ENCODE results near the gene USP6. TPM values are rescaled to one million over a fixed set of nuclear protein-coding genes. Genes with fewer than 3 reads are reported as not detected.

The USP6 gene
- total and polyA plus RNA-seq, 9 donors, result 5.0 to 26.5 (median 11.3) TPM

DNA sequence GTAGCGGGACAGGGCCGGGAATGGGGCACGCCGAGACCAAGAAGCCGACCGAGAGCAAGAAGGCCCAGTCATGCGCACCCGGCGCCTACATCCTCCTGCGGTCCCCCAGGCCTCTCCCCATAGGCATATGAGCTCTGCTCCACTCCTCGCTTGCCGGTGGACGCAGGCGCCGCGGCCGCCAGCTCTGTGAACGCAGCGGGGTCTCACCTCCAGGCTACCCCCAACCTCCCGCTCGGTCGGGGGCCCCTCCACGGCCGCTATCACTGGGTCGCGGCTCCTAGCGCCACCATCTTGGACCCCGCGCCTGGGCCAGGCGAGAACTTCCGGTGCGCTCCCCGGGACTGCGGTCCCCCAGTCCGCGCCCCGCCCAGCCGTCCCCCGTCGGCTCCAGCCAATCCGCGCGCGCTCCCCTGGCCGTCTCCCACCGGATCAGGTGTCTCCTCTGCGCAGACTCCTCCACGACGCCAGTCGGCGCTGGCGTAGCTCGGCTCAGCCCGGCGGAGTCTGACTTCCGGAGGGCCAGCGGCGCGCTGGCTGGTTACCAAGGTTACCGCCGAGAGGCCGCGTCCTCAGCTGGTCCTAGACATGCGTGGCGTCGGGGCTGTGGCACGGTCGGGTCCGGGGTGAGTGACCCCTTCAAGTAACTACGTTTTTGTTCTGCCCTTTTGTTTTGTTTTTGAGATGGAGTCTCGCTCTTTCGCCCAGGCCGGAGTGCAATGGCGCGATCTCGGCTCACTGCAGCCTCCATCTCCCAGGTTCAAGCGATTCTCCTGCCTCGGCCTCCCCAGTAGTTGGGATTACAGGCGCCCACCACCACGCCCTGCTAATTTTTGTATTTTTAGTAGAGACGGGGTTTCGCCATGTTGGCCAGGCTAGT is 75.9 kb downstream of the USP6 start, which contains the start of gene ZNF594:
Gene ZNF594 (minus strand): TSS at position 328 of the 877 bp plus-strand sequence. CDS start 7,612 bp downstream, outside the sequence.
- peak; percentile 99 for DNase-seq
- H3K9me3 ChIP-seq (replicated peaks; ENCODE audit: control insufficient read depth, low read depth, low read length), result peaks cover 30% of the 10 kb centered on the region
- peak within 1 kb of the TSS; percentile 98 for H3K4me3 ChIP-seq (ENCODE audit: low read length)
- H3K36me3 ChIP-seq (ENCODE audit: control insufficient read depth, insufficient read depth, low read length), result peaks cover 14% of the 10 kb centered on the region
- whole genome bisulfite sequencing (ENCODE audit: insufficient coverage), result 2% methylated on average over 75 of the region's 82 CpGs
- H3K27me3 ChIP-seq (ENCODE audit: control insufficient read depth, insufficient read depth, low read length), result no peaks in the 10 kb centered on the region
- H3K4me1 ChIP-seq (ENCODE audit: control insufficient read depth, insufficient read depth, low read length), result peaks cover 9% of the 10 kb centered on the region
- H3K27ac ChIP-seq (ENCODE audit: low read length), result peak within 1 kb of the TSS; percentile 86

DNA sequence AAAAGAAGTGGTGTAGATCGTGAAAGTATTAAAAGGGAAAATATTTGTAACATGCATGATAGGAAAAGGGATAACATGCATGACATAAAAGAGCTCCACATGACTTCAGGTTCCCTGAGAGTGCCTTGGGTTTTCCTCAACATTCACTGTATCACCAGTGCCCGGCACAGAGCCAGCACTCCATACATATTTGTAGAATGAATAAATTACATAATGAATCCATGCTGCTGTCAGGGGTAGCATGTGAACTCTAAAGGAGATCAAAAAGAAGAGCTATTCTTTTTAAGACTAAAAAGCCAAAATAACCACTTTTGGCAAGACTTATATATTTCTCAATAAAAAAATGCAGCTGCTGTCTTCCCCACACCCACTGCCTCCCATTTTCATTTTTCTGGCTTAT is 78.5 kb downstream of the USP6 start:
- Histone ChIP-seq H3K27ac (ENCODE audit: low read length) (no peak overlapping the region), H3K4me1 (ENCODE audit: control insufficient read depth, insufficient read depth, low read length) (peaks cover 9% of the 10 kb centered on the region), H3K27me3 (ENCODE audit: control insufficient read depth, insufficient read depth, low read length) (no peaks in the 10 kb centered on the region), H3K36me3 (ENCODE audit: control insufficient read depth, insufficient read depth, low read length) (peaks cover 9% of the 10 kb centered on the region), H3K9me3 (replicated peaks; ENCODE audit: control insufficient read depth, low read depth, low read length) (peaks cover 11% of the 10 kb centered on the region), H3K4me3 (ENCODE audit: low read length) (no peak overlapping the region)
- WGBS (ENCODE audit: insufficient coverage), result no CpG with 5 or more reads among the region's 2 CpGs
- DNase-seq, result no peak

DNA sequence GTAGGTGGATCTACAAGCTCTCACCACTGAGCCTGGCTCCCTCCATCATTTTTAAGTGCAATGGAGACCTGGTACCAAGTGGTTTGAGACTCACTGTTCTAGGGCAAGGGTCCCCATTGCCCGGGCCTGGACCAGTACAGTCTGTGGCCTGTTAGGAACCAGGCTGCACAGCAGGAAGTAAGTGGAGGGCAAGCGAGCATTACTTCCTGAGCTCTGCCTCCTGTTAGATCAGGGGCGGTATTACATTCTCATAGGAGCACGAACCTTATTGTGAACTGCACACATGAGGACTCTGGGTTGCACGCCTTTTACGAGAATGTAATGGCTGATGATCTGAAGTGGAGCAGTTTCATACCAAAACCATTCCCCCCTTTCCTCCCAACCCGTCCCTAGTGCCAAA is 82.6 kb downstream of the USP6 start:
- H3K4me1 ChIP-seq (ENCODE audit: control insufficient read depth, insufficient read depth, low read length), result no peaks in the 10 kb centered on the region
- 68% methylated on average over 2 of the region's 7 CpGs for WGBS (ENCODE audit: insufficient coverage)
- H3K36me3 ChIP-seq (ENCODE audit: control insufficient read depth, insufficient read depth, low read length), result no peaks in the 10 kb centered on the region
- no peak overlapping the region for H3K4me3 ChIP-seq (ENCODE audit: low read length)
- H3K27ac ChIP-seq (ENCODE audit: low read length), result no peak overlapping the region
- H3K9me3 ChIP-seq (replicated peaks; ENCODE audit: control insufficient read depth, low read depth, low read length), result no peaks in the 10 kb centered on the region
- H3K27me3 ChIP-seq (ENCODE audit: control insufficient read depth, insufficient read depth, low read length), result no peaks in the 10 kb centered on the region
- no peak for DNase-seq

DNA sequence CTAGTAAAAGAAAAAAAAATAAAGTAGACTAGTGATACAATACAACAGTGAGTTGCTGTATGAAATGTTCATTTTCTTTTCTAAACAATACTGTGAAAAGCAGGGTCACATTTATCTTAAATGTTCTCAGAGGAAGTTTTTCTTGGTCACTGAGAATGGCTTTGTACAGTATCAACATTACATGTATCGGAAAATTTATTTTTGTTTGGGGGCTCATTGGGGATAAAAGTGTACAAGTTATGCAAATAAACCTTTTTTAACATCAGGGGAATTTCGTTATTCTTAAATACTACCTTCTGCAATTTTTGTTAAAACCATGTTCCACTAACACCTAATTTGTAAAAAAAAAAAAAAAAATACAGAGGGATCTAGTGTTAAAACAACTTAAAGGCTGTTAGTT is 84.5 kb downstream of the USP6 start:
- DNase-seq, result no peak
- WGBS (ENCODE audit: insufficient coverage), result no CpG with 5 or more reads among the region's 2 CpGs
- Histone ChIP-seq H3K27ac (ENCODE audit: low read length) (no peak overlapping the region), H3K9me3 (replicated peaks; ENCODE audit: control insufficient read depth, low read depth, low read length) (no peaks in the 10 kb centered on the region), H3K27me3 (ENCODE audit: control insufficient read depth, insufficient read depth, low read length) (no peaks in the 10 kb centered on the region), H3K4me1 (ENCODE audit: control insufficient read depth, insufficient read depth, low read length) (no peaks in the 10 kb centered on the region), H3K36me3 (ENCODE audit: control insufficient read depth, insufficient read depth, low read length) (no peaks in the 10 kb centered on the region), H3K4me3 (ENCODE audit: low read length) (no peak overlapping the region)

DNA sequence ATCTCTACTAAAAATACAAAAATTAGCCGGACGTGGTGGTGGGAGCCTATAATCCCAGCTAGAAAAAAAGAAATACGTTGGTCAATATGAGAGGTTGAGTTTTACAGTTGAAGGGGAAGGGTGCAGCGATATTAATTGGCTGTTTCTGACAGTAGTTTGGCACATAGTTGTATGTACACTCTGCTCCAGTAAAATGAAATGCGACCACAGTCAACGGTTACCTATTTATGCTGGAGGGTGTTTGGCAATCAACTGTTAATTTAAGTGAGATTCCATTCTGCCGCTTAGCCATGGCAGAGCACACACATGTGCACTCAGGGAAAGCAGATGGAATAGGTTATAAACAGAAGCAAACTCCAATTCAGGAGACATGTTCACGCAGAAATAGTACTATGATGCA is 85.2 kb downstream of the USP6 start:
- Histone ChIP-seq H3K36me3 (ENCODE audit: control insufficient read depth, insufficient read depth, low read length) (no peaks in the 10 kb centered on the region), H3K27ac (ENCODE audit: low read length) (no peak overlapping the region), H3K9me3 (replicated peaks; ENCODE audit: control insufficient read depth, low read depth, low read length) (no peaks in the 10 kb centered on the region), H3K4me3 (ENCODE audit: low read length) (no peak overlapping the region), H3K4me1 (ENCODE audit: control insufficient read depth, insufficient read depth, low read length) (no peaks in the 10 kb centered on the region), H3K27me3 (ENCODE audit: control insufficient read depth, insufficient read depth, low read length) (no peaks in the 10 kb centered on the region)
- 69% methylated on average over 6 of the region's 8 CpGs for WGBS (ENCODE audit: insufficient coverage)
- no peak for DNase-seq

DNA sequence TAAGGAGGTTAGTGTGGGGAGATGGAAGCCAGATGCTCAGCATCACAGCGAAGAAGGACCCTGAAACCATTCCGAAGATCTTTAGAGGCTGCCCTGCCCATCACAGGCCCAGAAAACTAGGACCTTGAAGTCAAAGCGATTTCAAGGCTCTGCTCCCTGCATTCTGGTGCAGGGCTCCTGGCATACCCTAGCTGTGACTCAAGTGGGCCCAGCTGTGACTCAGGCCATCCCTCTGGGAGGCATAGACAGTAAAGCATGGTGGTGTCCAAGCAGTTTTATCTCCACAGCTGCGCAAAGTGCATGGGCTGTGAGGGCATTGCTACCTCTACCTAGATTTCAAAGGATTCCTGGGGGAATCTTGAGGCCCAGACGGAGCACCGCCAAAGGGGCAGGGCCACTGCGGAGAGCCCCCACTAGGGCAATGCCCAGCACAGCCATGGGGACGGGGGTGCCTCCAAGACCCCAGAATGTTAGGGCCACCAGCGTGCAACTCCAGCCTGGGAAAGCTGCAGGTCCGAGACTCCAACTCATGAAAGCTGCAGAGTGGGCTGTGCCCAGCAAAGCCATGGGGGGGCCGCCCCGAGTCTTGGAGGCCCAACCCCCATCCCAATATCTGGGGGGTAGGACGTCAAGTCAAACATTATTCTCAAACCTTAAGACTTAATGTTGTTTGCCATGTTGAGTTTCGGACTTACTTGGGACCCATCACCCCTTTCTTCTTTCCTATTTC is 87.5 kb downstream of the USP6 start:
- Histone ChIP-seq H3K4me1 (ENCODE audit: control insufficient read depth, insufficient read depth, low read length) (no peaks in the 10 kb centered on the region), H3K36me3 (ENCODE audit: control insufficient read depth, insufficient read depth, low read length) (no peaks in the 10 kb centered on the region), H3K27ac (ENCODE audit: low read length) (no peak overlapping the region), H3K9me3 (replicated peaks; ENCODE audit: control insufficient read depth, low read depth, low read length) (no peaks in the 10 kb centered on the region), H3K4me3 (ENCODE audit: low read length) (no peak overlapping the region), H3K27me3 (ENCODE audit: control insufficient read depth, insufficient read depth, low read length) (no peaks in the 10 kb centered on the region)
- 95% methylated on average over 11 of the region's 14 CpGs for WGBS (ENCODE audit: insufficient coverage)
- DNase-seq, result no peak

DNA sequence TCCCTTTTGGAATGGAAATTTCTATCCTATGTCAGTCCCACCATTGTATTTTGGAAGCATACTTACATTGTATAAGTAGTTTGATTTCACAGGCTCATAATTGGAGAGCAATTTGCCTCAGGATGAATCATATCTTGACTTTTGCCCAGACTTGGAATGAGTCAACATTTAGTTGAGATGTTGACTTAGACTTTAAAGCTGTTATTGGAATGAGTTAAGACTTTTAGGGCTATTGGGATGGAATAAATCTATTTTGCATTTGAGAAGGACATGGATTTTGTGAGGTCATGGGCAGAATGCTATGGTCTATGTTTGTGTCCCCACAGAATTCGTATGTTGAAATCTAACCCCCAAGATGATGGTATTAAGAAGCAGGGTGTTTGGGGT is 88.1 kb downstream of the USP6 start:
- Histone ChIP-seq H3K4me3 (ENCODE audit: low read length) (no peak overlapping the region), H3K4me1 (ENCODE audit: control insufficient read depth, insufficient read depth, low read length) (no peaks in the 10 kb centered on the region), H3K27ac (ENCODE audit: low read length) (no peak overlapping the region), H3K9me3 (replicated peaks; ENCODE audit: control insufficient read depth, low read depth, low read length) (no peaks in the 10 kb centered on the region), H3K36me3 (ENCODE audit: control insufficient read depth, insufficient read depth, low read length) (no peaks in the 10 kb centered on the region), H3K27me3 (ENCODE audit: control insufficient read depth, insufficient read depth, low read length) (no peaks in the 10 kb centered on the region)
- 88% methylated on average over 1 of the region's 1 CpG for WGBS (ENCODE audit: insufficient coverage)
- DNase-seq, result no peak

DNA sequence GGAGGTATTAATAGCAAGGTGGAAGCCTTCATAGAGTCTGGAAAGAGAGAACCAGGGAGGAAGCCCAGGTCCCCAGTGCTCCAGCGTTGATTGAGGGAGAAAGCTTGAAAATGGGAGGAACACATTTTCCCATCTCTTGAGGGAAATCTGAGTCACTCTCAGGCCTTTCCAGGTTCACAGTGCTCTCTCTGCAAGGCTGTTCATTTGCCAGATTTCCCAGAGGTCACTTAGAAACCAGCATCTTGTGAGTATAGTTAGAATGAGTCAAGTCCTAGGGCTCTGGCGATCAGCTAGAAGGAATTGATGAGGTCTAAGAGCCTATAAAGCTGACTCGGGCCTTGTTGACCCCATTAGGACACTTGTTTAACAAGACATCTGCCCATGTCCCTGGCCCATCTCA is 93.6 kb downstream of the USP6 start:
- H3K9me3 ChIP-seq (replicated peaks; ENCODE audit: control insufficient read depth, low read depth, low read length), result no peaks in the 10 kb centered on the region
- H3K36me3 ChIP-seq (ENCODE audit: control insufficient read depth, insufficient read depth, low read length), result peaks cover 15% of the 10 kb centered on the region
- no peaks in the 10 kb centered on the region for H3K4me1 ChIP-seq (ENCODE audit: control insufficient read depth, insufficient read depth, low read length)
- no peak overlapping the region for H3K27ac ChIP-seq (ENCODE audit: low read length)
- H3K27me3 ChIP-seq (ENCODE audit: control insufficient read depth, insufficient read depth, low read length), result no peaks in the 10 kb centered on the region
- H3K4me3 ChIP-seq (ENCODE audit: low read length), result no peak overlapping the region
- DNase-seq, result no peak
- 94% methylated on average over 2 of the region's 3 CpGs for WGBS (ENCODE audit: insufficient coverage)

DNA sequence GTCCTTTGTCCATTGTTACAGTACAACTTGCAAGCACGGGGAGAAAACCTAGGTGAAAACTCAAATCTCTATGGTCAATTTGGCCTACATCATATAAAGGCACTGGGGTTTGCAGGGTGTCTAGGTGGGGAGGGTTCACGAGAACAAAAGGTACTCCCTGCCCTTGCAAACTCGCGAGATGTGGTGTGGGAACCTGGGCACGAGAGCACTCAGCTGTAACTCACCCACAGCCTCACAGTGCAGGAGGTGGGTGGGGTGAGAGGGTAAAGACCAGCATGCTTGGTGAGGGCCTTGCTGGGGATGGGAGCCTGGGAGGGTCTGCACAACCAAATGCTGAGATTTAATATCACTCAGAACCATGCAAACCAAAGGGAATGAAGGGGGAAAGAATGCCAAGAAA is 94.3 kb downstream of the USP6 start:
- H3K9me3 ChIP-seq (replicated peaks; ENCODE audit: control insufficient read depth, low read depth, low read length), result no peaks in the 10 kb centered on the region
- WGBS (ENCODE audit: insufficient coverage), result no CpG with 5 or more reads among the region's 5 CpGs
- H3K27me3 ChIP-seq (ENCODE audit: control insufficient read depth, insufficient read depth, low read length), result no peaks in the 10 kb centered on the region
- H3K36me3 ChIP-seq (ENCODE audit: control insufficient read depth, insufficient read depth, low read length), result peaks cover 19% of the 10 kb centered on the region
- no peak overlapping the region for H3K27ac ChIP-seq (ENCODE audit: low read length)
- H3K4me3 ChIP-seq (ENCODE audit: low read length), result no peak overlapping the region
- no peak for DNase-seq
- H3K4me1 ChIP-seq (ENCODE audit: control insufficient read depth, insufficient read depth, low read length), result no peaks in the 10 kb centered on the region

DNA sequence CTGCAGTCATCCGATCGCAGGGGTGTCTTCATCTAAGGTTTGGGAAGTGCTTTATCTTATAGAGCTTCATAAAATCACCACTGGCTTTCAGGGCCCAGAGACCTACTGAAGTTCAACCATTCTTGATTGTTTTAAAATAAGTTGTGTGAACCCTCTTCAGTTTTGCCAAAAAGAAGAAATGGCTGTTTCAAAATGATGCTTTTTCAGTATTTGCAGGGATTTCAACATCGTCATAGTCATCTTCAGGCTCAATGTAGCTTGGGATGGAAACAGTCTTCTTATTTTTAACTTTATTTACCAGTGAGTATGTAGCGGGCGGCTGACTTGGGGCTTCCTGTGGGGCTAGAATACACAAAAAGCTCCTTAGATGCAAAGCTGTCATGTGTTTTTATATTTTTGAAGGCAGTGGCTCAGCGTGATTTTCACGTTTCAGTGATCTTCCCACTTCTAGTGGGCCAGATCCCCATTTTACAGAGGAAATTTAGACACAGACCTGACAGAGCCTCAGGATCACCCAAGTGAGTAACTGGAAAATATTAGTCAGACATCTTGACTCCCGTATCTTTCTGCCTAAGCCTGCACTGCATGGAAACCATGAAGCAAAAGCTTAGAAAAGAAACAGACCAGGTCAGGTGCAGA is 94.9 kb downstream of the USP6 start:
- no peaks in the 10 kb centered on the region for H3K27me3 ChIP-seq (ENCODE audit: control insufficient read depth, insufficient read depth, low read length)
- 68% methylated on average over 2 of the region's 8 CpGs for WGBS (ENCODE audit: insufficient coverage)
- no peak overlapping the region for H3K27ac ChIP-seq (ENCODE audit: low read length)
- peak; percentile 50 for DNase-seq
- H3K36me3 ChIP-seq (ENCODE audit: control insufficient read depth, insufficient read depth, low read length), result peaks cover 25% of the 10 kb centered on the region
- no peaks in the 10 kb centered on the region for H3K9me3 ChIP-seq (replicated peaks; ENCODE audit: control insufficient read depth, low read depth, low read length)
- H3K4me3 ChIP-seq (ENCODE audit: low read length), result no peak overlapping the region
- H3K4me1 ChIP-seq (ENCODE audit: control insufficient read depth, insufficient read depth, low read length), result no peaks in the 10 kb centered on the region
